K562 (cell line): Measurements from ENCODE around the gene SPATC1L. TPM values are rescaled to one million over a fixed set of nuclear protein-coding genes. Genes with fewer than 3 reads are reported as not detected.

ENCODE experiments used
- C11orf30 ChIP-seq: fragments of 450-650 bp; IDR thresholded peaks from 2 replicates; pipeline ENCODE4 v1.6.1; 2016; ENCODE audit warnings: low read depth, mild to moderate bottlenecking
- CREBBP ChIP-seq: IDR thresholded peaks from one replicate; pipeline ENCODE4 v1.6.1; 2012; ENCODE audit warnings: low read depth, mild to moderate bottlenecking, control low read depth, inconsistent platforms, low read length
- E2F4 ChIP-seq: sonication (generic); formaldehyde crosslinking; IDR thresholded peaks from 2 replicates; pipeline ENCODE4 v1.8.0; 2022; ENCODE audit warnings: mild to moderate bottlenecking, low read depth, missing genetic modification reagents
- ELF2 ChIP-seq: fragments of 250-450 bp; sonication (Bioruptor Pico); IDR thresholded peaks from 2 replicates; pipeline ENCODE4 v1.5.0; 2021; ENCODE audit warnings: mild to moderate bottlenecking
- ELF4 ChIP-seq: fragments of 450-650 bp; formaldehyde crosslinking; IDR thresholded peaks from 2 replicates; pipeline ENCODE4 v1.4.0; 2022; ENCODE audit warnings: missing genetic modification characterization
- ETS2 ChIP-seq: IDR thresholded peaks from 2 replicates; pipeline ENCODE4 v1.6.1; 2016; ENCODE audit warnings: borderline replicate concordance, missing genetic modification characterization, mild to moderate bottlenecking, moderate library complexity, missing compliant biosample characterization; ENCODE audit not compliant: poor library complexity, severe bottlenecking
- FOXJ3 ChIP-seq: sonication (generic); formaldehyde crosslinking; IDR thresholded peaks from 2 replicates; pipeline ENCODE4 v1.4.0; 2020; ENCODE audit warnings: mild to moderate bottlenecking, missing genetic modification reagents
- HES1 ChIP-seq: fragments of 450-650 bp; IDR thresholded peaks from 2 replicates; pipeline ENCODE4 v1.6.1; 2016; ENCODE audit warnings: low read depth, mild to moderate bottlenecking, moderate library complexity
- HEY1 ChIP-seq: fragments of 250-450 bp; sonication (Bioruptor Pico); IDR thresholded peaks from 2 replicates; pipeline ENCODE4 v1.5.0; 2020; ENCODE audit warnings: mild to moderate bottlenecking, moderate library complexity, borderline replicate concordance
- MBD1 ChIP-seq: fragments of 250-450 bp; sonication (Bioruptor Pico); IDR thresholded peaks from 2 replicates; pipeline ENCODE4 v1.8.0; 2022; ENCODE audit warnings: inconsistent platforms
- MEIS2 ChIP-seq: fragments of 450-650 bp; IDR thresholded peaks from 2 replicates; pipeline ENCODE4 v1.6.1; 2014; ENCODE audit warnings: mild to moderate bottlenecking; ENCODE audit not compliant: partially characterized antibody
- NFYB ChIP-seq: IDR thresholded peaks from 2 replicates; pipeline ENCODE4 v1.6.1; 2011; ENCODE audit warnings: mild to moderate bottlenecking, moderate library complexity; ENCODE audit not compliant: insufficient read length; ENCODE audit errors: extremely low read depth
- RAD51 ChIP-seq: fragments of 450-650 bp; IDR thresholded peaks from 2 replicates; pipeline ENCODE4 v1.7.1; 2016; ENCODE audit warnings: low read depth, mild to moderate bottlenecking, borderline replicate concordance
- TBP ChIP-seq: optimal IDR thresholded peaks from 2 replicates; pipeline ENCODE3; 2011; ENCODE audit warnings: low read depth, low read length, improper control_type of control experiment
- THAP12 ChIP-seq: fragments of 250-450 bp; sonication (Bioruptor Pico); IDR thresholded peaks from 2 replicates; pipeline ENCODE4 v1.9.0; 2021; ENCODE audit warnings: mild to moderate bottlenecking, inconsistent platforms
- WHSC1 ChIP-seq: IDR thresholded peaks from one replicate; pipeline ENCODE4 v1.6.1; 2012; ENCODE audit warnings: low read length, control low read depth, inconsistent platforms
- ZBTB34 ChIP-seq: fragments of 250-450 bp; sonication (Bioruptor Pico); IDR thresholded peaks from 2 replicates; pipeline ENCODE4 v1.8.0; 2021; ENCODE audit warnings: mild to moderate bottlenecking, moderate library complexity
- ZBTB43 ChIP-seq: sonication (generic); formaldehyde crosslinking; IDR thresholded peaks from 2 replicates; pipeline ENCODE4 v1.8.0; 2023; ENCODE audit warnings: mild to moderate bottlenecking, missing genetic modification reagents
- ZC3H8 ChIP-seq: fragments of 450-650 bp; IDR thresholded peaks from 2 replicates; pipeline ENCODE4 v1.6.1; 2017
- polyA plus RNA-seq, 8 experiments: library from polyadenylated mRNA; depleted of rRNA in 4 of 8; stranded (reverse) in 5 of 8; unstranded in 3 of 8; fragments of >200 nt; fragmentation: Nextera tagmentation in 2 of 8; fragmentation: Illumina TruSeq in 1 of 8; extraction: Ambion mirVana in 2 of 8; extraction: Trizol in 1 of 8; gene quantifications; 2 replicates each; pipeline versions ENCODE4 v1.2.1 to v1.2.3, GENCODE V29; 2011 to 2014; ENCODE audit warnings: inconsistent platforms in 1 of 8, missing spikeins in 1 of 8
- total RNA-seq, 7 experiments: library from RNA; depleted of rRNA in 6 of 7; stranded (reverse); fragments of >200 nt in 6 of 7; fragmentation: Illumina TruSeq in 2 of 7; extraction: Trizol in 2 of 7; gene quantifications; 2 replicates each; pipeline versions ENCODE4 v1.2.1 to v1.2.3, GENCODE V29; 2011 to 2021; ENCODE audit warnings: low replicate concordance in 1 of 7

The SPATC1L gene
- total and polyA plus RNA-seq, 9 of the 15 experiments (the other 6 are each of a cell fraction or from before 2014, with no cell fraction given), result 0.14 to 121 (median 34.0) TPM; not detected in 1

- TF ChIP-seq E2F4 (CRISPR knock-in tag), result 0 out of 2 replicates have a peak, but pooled peaks have one; percentile 37
- no peak for TF ChIP-seq CREBBP
- TF ChIP-seq C11orf30, result no peak
- TF ChIP-seq THAP12 (CRISPR knock-in tag), result no peak
- TF ChIP-seq FOXJ3, result no peak
- no peak for TF ChIP-seq MBD1 (CRISPR knock-in tag)
- no peak for TF ChIP-seq HES1
- TF ChIP-seq WHSC1, result no peak
- peak; percentile 46 for TF ChIP-seq TBP
- TF ChIP-seq ETS2 (tag), result no peak
- TF ChIP-seq NFYB, result no peak
- no peak for TF ChIP-seq ELF2 (CRISPR knock-in tag)
- TF ChIP-seq HEY1, result no peak
- TF ChIP-seq ELF4 (CRISPR knock-in tag), result 0 out of 2 replicates have a peak, but pooled peaks have one; percentile 3
- no peak for TF ChIP-seq ZC3H8
- no peak for TF ChIP-seq RAD51
- TF ChIP-seq ZBTB43 (CRISPR knock-in tag), result no peak
- TF ChIP-seq ZBTB34 (CRISPR knock-in tag), result no peak
- no peak for TF ChIP-seq MEIS2
Observed at GRCh38 chr21:46153247-46154154, 30.8 kb downstream of the SPATC1L start (continued).
